ENCODE measurements around the gene OPN4.

DNA sequence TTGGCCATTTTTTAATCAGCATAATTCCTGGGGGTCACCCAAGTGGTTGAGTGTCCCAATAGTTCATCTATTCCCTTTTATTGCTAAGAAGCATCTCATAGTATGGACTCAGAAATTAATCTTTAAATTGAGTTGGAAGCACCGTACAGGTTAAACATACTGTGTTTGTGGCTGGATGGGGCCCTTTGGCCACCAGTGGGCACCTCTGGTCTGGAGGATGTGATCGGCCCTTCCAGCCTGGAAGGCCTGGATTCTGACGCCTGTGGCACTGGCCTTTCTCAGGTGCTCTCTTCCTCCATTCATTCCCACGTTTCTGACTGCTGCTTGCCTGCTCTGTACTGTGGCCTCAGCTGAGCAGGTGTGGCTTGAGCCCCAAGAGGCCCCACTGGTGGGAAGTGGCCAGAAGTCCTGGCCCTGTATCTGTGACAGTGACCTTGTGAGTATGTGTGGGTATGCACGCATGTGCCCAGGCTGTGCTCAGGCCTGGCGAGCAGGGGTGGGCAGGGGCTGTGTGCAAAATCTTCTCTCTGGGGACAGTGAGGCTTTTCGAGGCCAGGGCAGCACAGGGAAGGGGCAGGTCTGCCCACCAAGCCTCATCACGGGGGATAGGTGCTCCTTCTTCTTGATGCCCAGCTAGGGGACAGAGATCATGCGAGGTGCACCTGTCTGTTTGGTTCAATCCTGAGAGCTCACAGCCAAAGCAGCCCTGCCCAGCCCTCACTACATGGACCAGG lies 44.0 kb downstream of the OPN4 start:
- TF ChIP-seq POLR2A (IDR thresholded peaks at IDR 0.05): no peak
- TF ChIP-seq, protein P1, sequence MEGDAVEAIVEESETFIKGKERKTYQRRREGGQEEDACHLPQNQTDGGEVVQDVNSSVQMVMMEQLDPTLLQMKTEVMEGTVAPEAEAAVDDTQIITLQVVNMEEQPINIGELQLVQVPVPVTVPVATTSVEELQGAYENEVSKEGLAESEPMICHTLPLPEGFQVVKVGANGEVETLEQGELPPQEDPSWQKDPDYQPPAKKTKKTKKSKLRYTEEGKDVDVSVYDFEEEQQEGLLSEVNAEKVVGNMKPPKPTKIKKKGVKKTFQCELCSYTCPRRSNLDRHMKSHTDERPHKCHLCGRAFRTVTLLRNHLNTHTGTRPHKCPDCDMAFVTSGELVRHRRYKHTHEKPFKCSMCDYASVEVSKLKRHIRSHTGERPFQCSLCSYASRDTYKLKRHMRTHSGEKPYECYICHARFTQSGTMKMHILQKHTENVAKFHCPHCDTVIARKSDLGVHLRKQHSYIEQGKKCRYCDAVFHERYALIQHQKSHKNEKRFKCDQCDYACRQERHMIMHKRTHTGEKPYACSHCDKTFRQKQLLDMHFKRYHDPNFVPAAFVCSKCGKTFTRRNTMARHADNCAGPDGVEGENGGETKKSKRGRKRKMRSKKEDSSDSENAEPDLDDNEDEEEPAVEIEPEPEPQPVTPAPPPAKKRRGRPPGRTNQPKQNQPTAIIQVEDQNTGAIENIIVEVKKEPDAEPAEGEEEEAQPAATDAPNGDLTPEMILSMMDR (IDR thresholded peaks at IDR 0.05 in 8 of 11, conservative IDR thresholded peaks at IDR 0.05 in 3 of 11): no peak
- no peak for TF ChIP-seq POLR2AphosphoS5 (IDR thresholded peaks at IDR 0.05)
